B cell (primary cell): ENCODE data around the gene SIGMAR1.

Experiments used
- EZH2 ChIP-seq: IDR thresholded peaks from 2 replicates; pipeline ENCODE4 v1.6.1; 2012; ENCODE audit warnings: borderline replicate concordance, low read depth, mild to moderate bottlenecking, moderate library complexity, low read length; ENCODE audit not compliant: insufficient read depth, poor library complexity, severe bottlenecking
- TF ChIP-seq, protein P1 (sequence below): fragments of 200-600 bp; IDR thresholded peaks from one replicate; pipeline ENCODE4 v1.8.0; 2022; ENCODE audit warnings: antibody characterized with exemption, mild to moderate bottlenecking

DNA sequence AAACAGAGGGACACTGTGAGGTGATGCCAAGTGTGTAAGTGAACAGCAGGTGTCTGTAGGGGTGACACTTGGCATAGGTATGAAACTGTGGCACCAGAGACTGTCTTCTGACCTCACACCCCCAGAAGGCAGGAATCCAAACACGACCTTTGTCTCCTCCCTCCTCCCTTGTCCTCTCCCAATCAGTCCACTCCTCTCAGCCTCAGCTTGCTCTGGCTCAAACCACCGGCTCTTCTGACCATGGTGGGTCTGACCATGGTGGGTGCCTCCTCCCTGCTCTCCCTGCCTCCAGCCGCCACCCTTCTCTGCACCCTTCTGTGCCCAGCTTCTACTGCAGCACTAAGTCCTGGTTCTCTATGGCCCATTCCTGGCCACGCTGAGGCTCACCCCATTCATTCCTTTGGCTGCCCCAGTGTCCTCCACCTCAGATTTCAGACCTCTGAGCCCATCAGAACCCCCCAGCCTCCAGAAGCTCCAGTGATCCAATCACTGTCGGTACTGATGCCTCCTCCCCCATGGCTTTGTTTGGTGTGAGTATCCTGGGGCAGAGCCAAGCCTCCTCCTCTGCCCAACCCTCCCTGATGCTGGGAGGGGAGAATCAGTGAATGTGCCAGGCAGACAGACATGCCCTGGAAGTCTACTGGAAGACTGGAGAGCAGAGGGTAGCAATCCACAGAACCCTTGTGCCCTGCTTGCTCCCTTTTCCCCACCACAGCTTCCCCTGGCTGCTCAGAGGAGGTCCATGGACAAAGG is 7.0 kb downstream of the SIGMAR1 start:
- TF ChIP-seq EZH2, result no peak
- TF ChIP-seq, protein P1, sequence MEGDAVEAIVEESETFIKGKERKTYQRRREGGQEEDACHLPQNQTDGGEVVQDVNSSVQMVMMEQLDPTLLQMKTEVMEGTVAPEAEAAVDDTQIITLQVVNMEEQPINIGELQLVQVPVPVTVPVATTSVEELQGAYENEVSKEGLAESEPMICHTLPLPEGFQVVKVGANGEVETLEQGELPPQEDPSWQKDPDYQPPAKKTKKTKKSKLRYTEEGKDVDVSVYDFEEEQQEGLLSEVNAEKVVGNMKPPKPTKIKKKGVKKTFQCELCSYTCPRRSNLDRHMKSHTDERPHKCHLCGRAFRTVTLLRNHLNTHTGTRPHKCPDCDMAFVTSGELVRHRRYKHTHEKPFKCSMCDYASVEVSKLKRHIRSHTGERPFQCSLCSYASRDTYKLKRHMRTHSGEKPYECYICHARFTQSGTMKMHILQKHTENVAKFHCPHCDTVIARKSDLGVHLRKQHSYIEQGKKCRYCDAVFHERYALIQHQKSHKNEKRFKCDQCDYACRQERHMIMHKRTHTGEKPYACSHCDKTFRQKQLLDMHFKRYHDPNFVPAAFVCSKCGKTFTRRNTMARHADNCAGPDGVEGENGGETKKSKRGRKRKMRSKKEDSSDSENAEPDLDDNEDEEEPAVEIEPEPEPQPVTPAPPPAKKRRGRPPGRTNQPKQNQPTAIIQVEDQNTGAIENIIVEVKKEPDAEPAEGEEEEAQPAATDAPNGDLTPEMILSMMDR, result no peak
